PFSK-1 (cell line): ENCODE measurements around the gene CLDN4.

Experiments used
- FOXP2 ChIP-seq: optimal IDR thresholded peaks from 2 replicates; pipeline ENCODE3; 2011; ENCODE audit warnings: borderline replicate concordance, control low read depth, inconsistent platforms; ENCODE audit not compliant: insufficient read depth; ENCODE audit errors: extremely low read length, extremely low read depth
- POLR2AphosphoS5 ChIP-seq: IDR thresholded peaks from 2 replicates; pipeline ENCODE4 v1.6.1; 2012; ENCODE audit warnings: low read depth, mild to moderate bottlenecking, control low read depth, low read length, moderate library complexity
- SIN3A ChIP-seq: IDR thresholded peaks from 2 replicates; pipeline ENCODE4 v1.6.1; 2012; ENCODE audit warnings: mild to moderate bottlenecking, low read length, moderate library complexity, borderline replicate concordance; ENCODE audit not compliant: insufficient read depth
- TAF1 ChIP-seq: IDR thresholded peaks from 2 replicates; pipeline ENCODE4 v1.6.1; 2012; ENCODE audit warnings: low read length, control low read depth, borderline replicate concordance; ENCODE audit not compliant: insufficient read depth
- TF ChIP-seq, protein P1 (sequence below), 2 experiments: IDR thresholded peaks; 2 replicates each; pipeline versions ENCODE4 v1.6.1 to v1.8.0; 2011 to 2012; ENCODE audit warnings: low read depth in 2 of 2, low read length in 2 of 2, control low read depth in 1 of 2, inconsistent platforms in 1 of 2, mild to moderate bottlenecking in 1 of 2, moderate library complexity in 1 of 2; ENCODE audit not compliant: insufficient read depth in 1 of 2

Gene CLDN4

DNA sequence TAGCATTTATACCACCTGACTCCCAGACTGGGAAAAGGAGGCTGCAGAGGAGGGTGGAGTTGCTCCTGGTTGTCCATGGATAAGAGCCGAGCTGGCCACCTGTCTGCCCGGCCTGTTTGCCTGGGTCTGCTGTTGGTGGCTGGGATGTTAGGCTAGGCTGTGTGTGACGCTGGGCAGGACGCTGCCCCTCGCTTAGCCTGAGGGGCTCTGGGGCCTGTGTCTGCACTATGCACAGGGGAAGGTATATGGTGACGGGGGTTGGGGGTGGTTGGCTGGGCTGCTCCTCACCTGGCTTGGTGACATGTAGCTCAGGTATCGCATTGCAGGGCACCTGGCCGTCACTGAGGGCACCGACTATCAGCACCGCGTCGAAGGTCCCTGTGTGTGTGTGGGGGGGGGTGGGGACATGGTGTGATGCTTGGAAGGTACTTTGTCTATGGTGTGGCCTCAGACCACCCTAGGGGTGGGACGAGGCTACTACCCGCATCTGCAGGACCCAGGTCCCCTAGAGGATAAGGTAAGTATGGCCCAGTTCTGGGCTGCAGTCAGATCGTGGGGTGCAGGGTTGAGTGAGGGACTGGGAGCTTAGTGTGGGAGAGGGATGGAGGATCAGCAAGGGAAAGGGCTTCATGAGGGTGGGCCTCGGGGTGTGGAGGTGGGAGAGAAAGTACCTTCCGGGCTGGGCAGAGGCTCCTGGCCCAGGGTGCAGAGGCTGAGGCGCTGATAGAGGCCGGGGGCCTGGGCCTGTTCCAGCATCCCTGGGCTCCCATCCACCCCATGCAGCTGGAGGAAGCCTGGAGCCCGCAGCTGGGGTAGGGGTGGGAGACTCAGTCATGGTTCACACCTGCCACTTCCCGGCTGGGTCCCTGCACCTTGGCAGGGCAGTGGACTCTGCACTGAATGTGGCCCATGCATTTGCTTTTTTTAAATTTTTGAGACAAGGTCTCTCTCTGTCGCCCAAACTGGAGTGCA, 9.2 kb downstream of the CLDN4 start:
- TF ChIP-seq, protein P1, sequence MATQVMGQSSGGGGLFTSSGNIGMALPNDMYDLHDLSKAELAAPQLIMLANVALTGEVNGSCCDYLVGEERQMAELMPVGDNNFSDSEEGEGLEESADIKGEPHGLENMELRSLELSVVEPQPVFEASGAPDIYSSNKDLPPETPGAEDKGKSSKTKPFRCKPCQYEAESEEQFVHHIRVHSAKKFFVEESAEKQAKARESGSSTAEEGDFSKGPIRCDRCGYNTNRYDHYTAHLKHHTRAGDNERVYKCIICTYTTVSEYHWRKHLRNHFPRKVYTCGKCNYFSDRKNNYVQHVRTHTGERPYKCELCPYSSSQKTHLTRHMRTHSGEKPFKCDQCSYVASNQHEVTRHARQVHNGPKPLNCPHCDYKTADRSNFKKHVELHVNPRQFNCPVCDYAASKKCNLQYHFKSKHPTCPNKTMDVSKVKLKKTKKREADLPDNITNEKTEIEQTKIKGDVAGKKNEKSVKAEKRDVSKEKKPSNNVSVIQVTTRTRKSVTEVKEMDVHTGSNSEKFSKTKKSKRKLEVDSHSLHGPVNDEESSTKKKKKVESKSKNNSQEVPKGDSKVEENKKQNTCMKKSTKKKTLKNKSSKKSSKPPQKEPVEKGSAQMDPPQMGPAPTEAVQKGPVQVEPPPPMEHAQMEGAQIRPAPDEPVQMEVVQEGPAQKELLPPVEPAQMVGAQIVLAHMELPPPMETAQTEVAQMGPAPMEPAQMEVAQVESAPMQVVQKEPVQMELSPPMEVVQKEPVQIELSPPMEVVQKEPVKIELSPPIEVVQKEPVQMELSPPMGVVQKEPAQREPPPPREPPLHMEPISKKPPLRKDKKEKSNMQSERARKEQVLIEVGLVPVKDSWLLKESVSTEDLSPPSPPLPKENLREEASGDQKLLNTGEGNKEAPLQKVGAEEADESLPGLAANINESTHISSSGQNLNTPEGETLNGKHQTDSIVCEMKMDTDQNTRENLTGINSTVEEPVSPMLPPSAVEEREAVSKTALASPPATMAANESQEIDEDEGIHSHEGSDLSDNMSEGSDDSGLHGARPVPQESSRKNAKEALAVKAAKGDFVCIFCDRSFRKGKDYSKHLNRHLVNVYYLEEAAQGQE (IDR thresholded peaks at IDR 0.05; ENCODE audit: insufficient read depth in 1 of 2, low read depth in 2 of 2, low read length in 2 of 2): no peak
- no peak for TF ChIP-seq FOXP2
- no peak for TF ChIP-seq POLR2AphosphoS5
- TF ChIP-seq TAF1: no peak
- no peak for TF ChIP-seq SIN3A

DNA sequence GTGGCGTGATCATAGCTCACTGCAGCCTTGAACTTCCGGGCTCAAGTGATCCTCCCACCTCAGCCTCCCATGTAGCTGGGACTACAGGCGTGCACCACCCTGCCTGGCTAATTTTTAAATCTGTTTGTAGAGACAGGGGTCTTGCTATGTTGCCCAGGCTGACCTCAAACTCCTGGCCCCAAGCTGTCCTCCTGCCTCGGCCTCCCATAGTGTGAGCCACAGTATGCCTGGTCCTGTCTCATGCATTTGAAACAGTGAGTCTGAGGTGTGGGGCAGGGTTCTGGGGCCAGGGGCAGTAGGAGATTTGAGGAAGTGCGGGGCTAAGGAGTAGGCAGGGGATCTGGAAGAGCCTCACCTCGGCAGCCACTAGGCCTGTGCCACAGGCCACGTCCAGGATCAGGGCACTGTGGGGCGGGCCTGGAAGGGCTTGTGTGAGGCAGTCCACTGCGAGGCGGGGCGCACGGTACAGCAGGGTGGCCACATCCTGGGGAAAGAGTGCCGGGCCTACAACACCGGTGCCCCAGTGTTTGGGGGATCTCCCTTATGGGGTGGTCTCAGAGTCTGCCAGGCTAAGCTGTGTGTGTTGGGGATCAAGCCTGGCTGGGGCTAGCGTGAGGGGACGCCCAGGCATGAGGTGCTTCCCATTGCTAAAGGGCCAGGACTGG, 10.1 kb downstream of the CLDN4 start:
- TF ChIP-seq, protein P1 (IDR thresholded peaks at IDR 0.05; ENCODE audit: insufficient read depth in 1 of 2, low read depth in 2 of 2, low read length in 2 of 2): no peak
- TF ChIP-seq FOXP2 (no peak), POLR2AphosphoS5 (no peak), SIN3A (no peak), TAF1 (no peak)

DNA sequence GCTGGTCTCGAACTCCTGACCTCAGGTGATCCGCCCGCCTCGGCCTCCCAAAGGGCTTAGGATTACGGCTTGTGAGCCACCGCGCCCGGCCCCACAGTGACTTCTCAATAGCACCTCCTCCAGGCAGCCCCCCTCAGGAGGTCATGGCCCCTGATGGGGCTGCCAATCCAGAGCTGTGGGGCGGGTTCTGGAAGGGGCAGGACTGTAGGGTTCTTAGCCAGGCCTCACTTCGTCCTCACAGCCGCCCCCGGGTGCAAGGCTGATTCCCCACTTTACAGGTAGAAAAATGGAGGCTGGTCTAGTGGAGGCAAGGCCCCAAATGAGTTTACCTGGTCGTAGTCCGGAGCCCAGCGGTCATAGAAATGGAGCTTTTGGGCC, 10.9 kb downstream of the CLDN4 start:
- TF ChIP-seq TAF1: no peak
- no peak for TF ChIP-seq POLR2AphosphoS5
- TF ChIP-seq FOXP2: no peak
- TF ChIP-seq, protein P1 (IDR thresholded peaks at IDR 0.05; ENCODE audit: insufficient read depth in 1 of 2, low read depth in 2 of 2, low read length in 2 of 2): no peak
- no peak for TF ChIP-seq SIN3A

DNA sequence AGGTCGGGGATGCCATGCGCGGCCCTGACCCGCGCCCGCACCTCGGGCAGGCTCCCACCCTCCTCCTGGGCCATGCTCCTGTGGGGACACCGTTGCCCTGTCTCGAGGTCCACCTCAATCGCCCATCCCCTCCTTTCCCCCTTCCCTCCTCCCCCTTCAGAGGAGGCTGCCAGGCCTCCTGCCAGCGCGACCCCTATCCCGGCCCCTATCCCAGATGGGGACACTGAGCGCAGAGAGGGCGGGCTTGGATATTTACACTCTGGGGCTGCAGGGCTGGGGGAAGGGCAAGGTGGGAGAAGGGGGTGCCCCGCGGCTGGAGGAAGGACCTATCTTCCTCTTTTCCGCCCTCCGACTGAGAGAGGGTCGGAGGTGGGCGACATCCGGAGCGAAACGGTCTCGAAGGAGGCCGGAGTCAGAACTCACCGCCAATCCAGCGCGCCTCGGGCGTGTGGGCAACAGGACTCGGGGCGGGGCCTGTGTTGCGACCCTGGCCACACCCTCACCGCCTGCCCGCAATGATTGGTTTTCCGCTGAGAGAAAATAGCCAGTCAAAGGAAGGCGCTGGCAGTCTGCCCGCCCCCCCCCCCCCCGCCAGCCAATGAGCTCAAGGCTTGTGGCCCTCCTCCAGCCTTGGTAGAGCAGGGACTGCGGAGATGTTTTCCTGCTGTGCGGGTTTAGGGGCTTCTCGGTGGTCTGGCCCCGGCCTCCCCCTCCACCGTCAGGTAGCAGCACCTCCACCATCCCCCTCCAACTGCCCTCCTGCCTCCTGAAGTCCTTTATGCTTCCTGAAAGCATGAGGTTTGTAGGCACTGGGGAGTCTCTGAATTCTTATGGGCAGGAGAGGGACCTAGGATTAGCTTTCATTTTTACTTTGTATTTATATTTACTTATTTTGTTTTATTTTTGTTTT, 11.5 kb downstream of the CLDN4 start, which contains the start of gene METTL27:
METTL27 (minus strand) TSS at position 450 of the 910 bp plus-strand sequence; CDS start at position 74, 376 bp downstream.
- TF ChIP-seq POLR2AphosphoS5 (peak; percentile 66; the same call in 1 of the 2 replicates), SIN3A (no peak), TAF1 (no peak), FOXP2 (peak; percentile 87)
- TF ChIP-seq, protein P1 (IDR thresholded peaks at IDR 0.05; ENCODE audit: insufficient read depth in 1 of 2, low read depth in 2 of 2, low read length in 2 of 2): no peak
